HG03378 (cell line): Measurements from ENCODE around the gene SPRED1.
"Not testable (repeated sequence)": the region's sequence is repeated elsewhere in the genome, so short reads cannot be mapped to it uniquely, and the experiment has no call there.

Experiments used
- ATAC-seq: cut with Tn5 transposase; IDR thresholded peaks from one replicate; pipeline ENCODE4 v1.9.1; 2021; ENCODE audit warnings: mild to moderate bottlenecking, moderate library complexity; ENCODE audit not compliant: unreplicated experiment

SPRED1 gene

GRCh38 chr15:38231436-38231835 is 21.2 kb upstream of the SPRED1 start:
- ATAC-seq = no peak

DNA sequence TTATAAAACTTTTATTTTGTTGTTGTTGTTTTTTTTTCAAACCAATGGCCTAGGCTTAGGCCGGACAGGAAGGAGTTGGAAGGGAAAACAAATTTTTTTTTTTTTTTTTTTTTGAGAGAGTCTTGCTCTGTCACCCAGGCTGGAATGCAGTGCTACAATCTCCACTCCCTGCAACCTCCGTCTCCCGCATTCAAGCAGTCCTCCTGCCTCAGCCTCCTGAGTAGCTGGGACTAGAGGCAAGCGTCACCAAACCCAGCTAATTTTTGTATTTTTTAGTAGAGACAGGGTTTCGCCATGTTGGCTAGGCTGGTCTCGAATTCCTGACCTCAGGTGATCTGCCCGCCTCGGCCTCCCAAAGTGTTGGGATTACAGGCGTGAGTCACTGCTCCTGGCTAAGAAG is 15.6 kb upstream of the SPRED1 start:
- not testable (repeated sequence) for ATAC-seq

DNA sequence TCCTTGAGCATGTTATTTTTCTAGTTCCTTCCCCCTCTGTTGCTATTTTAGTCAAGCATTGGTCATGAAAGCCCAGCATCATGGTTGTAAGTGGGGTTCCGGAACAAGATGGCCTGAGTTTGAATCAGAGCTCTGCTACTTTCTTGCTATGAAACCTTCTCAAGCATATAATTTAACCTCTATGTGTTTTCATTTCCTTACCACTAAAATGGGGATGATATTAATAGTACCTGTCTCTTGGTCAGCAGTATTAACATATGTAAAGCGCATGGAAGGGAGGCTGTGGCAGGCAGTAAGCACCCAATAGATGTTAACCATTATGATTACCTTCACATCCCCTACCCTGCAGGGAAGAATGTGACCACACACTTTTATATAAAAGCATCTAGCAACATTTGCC is 14.3 kb upstream of the SPRED1 start:
- peak; percentile 57 for ATAC-seq

GRCh38 chr15:38242055-38242454 is 10.6 kb upstream of the SPRED1 start:
- peak; percentile 89 for ATAC-seq

GRCh38 chr15:38243278-38244055 is 9.2 kb upstream of the SPRED1 start:
- no peak for ATAC-seq

DNA sequence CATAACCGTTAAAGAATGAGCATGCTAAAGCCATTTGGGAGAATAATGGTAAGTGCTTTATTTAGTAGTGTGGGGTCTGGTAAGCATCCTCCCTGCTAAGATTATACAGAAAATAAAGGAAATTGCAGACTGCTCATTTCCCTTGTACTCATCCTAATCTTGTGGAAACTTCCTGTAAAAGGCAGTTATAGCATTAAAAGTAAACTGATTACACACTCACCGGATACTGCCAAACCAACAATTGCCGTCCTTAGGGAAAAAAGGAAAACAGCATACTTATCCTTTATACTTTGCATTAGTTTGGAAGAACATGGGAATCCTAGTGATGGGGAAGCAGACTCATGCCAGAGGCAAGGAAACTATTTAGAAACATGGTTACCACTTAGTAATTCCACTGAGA is 5.3 kb upstream of the SPRED1 start:
- no peak for ATAC-seq

- no peak for ATAC-seq
These were observed 730 bp downstream of the SPRED1 start for GRCh38 chr15:38253351-38253781.

- ATAC-seq = peak; percentile 53
These were observed 1.6 kb downstream of the SPRED1 start for GRCh38 chr15:38254051-38254883.

- ATAC-seq = no peak
These were observed 3.1 kb downstream of the SPRED1 start for GRCh38 chr15:38255690-38256089.

DNA sequence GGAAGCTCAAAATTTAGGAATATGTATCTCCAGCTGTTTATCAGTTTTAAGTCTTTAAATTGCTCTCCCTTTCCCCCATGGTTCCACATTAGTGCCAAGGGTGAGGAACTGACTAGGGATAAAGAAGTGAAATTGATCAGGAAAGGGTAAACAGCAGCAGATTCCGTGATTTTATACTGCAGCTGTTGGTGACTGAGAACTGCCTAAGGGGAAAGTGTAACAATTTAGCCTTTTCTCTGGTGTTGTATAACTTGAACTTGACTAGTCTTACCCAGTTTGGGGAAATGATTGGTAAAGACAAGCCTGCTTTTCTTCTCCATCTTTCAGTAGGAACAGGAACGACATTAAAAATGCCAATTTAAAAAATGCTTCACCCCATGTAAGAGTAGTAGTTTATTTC is 5.0 kb downstream of the SPRED1 start:
- ATAC-seq = no peak

DNA sequence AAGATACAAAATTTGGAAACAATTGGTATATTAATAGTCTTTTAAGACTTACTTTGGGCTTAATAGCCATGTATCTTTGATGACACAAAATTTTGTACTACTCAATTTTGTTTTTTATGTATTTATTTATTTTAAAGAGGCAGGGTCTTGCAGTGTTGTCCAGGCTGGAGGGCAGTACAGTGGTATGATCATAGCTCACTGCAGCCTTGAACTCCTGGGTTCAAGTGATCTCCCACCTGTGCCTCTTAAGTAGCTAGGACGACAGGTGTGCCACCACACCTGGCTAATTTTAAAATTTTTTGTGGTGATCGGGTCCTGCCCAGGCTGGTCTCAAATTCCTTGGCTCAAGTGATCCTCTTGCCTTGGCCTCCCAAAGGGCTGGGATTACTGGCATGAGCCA is 6.5 kb downstream of the SPRED1 start:
- no peak for ATAC-seq

GRCh38 chr15:38260077-38260476 is 7.4 kb downstream of the SPRED1 start:
- no peak for ATAC-seq

DNA sequence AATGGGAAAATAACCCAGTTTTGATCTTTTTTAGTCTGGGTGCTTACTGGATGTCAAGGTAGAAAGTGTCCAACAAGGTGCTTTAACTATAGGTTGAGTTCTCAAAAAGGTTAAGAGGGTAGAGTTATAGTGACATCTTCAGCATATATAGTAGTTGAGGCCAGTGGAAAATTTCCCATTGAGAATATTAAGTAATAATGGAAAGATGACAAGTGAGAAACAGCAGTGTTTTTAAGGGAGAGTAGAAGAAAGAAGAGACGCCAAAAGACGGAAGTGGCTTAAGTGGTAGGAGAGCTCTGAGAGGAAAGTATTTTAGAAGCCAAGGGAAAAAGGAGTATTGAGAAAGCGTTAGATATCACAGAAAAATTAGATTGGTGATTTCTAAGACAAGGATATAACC is 10.6 kb downstream of the SPRED1 start:
- ATAC-seq = no peak

- no peak for ATAC-seq
These were observed 11.4 kb downstream of the SPRED1 start for GRCh38 chr15:38263996-38264395.

DNA sequence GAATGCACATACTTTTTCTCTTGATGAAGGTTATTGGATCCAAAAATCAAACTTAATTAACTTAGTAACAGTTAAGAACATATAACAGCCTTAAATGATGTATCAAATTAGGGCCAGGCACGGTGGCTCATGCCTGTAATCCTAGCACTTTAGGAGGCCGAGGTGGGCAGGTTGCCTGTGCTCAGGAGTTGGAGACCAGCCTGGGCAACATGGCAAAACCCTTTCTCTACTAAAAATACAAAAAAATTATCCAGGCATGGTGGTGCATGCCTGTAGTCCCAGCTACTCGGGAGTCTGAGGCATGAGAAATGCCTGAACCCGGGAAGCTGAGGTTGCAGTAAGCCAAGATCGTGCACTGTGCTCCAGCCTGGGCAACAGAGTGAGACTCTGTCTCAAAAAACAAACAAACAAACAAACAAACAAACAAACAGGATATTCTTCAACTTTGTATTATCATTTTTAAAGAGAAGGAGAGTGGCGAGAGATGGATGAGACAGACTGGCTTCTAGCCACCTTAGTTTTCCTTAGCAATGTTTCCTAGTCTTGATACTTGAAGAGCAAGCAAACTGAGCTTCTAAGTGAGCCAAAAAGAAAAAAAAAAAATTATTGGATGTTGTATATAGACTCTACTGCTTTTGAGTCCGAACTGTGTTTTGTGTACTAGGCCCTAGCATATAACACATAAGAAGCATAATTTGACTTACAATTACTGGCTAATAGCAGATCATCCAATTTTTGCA is 13.8 kb downstream of the SPRED1 start:
- no peak for ATAC-seq

DNA sequence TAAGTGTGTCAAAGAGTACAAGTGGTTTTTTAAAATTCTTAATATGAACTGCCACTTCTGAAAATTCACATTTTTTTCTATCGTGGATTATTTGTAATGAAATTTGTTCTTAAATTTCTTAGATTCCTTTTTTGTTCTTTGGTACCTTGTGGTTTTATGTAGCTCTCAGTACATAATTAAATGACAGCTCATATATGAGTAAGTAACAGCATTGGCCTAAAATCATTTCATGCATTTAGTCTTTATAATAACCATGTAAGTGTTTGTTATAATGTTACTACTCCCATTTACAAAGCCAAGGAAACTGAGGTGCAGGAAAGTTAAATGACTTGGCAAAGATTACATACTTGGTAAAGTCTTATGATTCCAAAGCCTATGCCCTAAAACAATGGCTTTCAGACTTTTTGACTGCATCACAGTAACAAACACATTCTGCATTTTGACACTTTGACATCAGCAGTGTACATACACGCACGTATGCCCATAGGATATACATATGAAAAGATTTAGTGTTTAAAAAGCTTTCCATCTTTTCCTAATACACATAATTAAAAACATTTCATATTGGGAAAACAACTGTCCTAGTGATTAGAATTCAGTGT is 14.9 kb downstream of the SPRED1 start:
- ATAC-seq = no peak

DNA sequence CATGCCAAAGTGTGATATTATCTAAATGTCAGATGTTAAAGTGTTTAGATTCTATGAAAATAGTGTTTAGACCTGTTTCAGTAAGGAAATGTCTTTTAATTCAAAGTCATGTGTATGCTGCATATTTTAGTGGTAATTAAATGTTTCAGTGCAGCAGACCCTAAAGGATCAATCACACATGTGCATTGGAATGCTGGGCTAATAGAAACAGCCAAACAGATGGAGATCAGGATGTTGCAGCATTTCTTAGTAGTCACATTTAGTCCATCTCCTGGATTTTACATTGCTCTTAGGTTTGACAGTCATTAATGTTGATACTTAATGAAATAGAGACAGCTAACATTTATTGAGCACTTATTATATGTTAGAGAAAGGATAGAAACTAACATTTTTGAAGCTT is 18.5 kb downstream of the SPRED1 start:
- no peak for ATAC-seq

- no peak for ATAC-seq
These were observed 19.3 kb downstream of the SPRED1 start for GRCh38 chr15:38271895-38272294.

GRCh38 chr15:38272431-38272830 is 19.8 kb downstream of the SPRED1 start:
- not testable (repeated sequence) for ATAC-seq

DNA sequence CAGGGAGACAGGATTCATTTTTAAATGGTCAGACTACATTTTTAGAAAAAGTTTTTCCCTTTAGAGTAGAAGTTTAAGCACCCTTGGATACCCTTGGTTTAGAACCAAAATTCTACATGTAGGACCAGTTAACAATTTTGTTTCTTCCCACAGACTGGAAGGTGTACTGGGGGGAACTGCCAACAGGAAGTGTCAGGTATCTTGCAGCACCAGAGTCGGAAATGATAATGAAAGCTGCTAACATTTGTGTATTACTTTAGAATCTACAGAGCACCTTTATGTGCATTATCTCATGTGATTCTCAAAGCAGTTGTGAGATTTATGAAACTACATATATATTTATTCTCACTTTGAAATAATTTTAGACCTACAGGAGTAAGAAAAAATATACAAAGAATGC is 21.5 kb downstream of the SPRED1 start:
- ATAC-seq = no peak

DNA sequence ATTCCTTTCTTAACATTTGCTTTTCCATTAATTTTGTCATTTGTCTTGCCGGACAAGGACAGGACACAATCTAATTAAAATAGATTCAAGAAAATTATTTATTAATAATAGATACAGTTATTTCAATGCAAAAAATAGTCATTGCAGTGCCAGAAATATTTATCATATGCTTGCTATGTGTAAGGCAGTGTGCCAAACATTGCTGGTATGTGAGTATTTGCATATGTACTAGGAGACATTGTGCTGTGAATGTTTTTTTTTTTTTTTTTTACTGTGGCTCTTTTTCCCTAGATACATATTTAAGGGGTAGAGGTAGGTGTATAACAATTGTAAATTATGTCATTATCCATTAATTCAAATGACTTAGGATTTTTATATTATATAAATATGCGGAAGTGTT is 23.3 kb downstream of the SPRED1 start:
- no peak for ATAC-seq
